WERI-Rb-1 (cell line): ENCODE results near the gene CASP12.

Experiments
- DNase-seq: peaks from one replicate; pipeline ENCODE4 v3.0.0-alpha.2; 2020
- H3K27ac ChIP-seq: fragments of 250-450 bp; sonication (Bioruptor Pico); 2 replicates; pipeline ENCODE4 v1.5.1; 2020; ENCODE audit warnings: mild to moderate bottlenecking, moderate library complexity
- H3K27me3 ChIP-seq: fragments of 250-450 bp; sonication (Bioruptor Pico); 2 replicates; pipeline ENCODE4 v1.5.1; 2021; ENCODE audit warnings: mild to moderate bottlenecking, low read depth, moderate library complexity; ENCODE audit not compliant: insufficient read depth, severe bottlenecking
- H3K36me3 ChIP-seq: fragments of 250-450 bp; sonication (Bioruptor Pico); 2 replicates; pipeline ENCODE4 v1.5.1; 2020; ENCODE audit warnings: mild to moderate bottlenecking, moderate library complexity
- H3K4me3 ChIP-seq: 2 replicates; pipeline ENCODE4 v1.5.1; 2011; ENCODE audit warnings: low read depth, mild to moderate bottlenecking, control low read depth, low read length
- H3K9me3 ChIP-seq: fragments of 250-450 bp; sonication (Bioruptor Pico); 2 replicates; pipeline ENCODE4 v1.5.1; 2021; ENCODE audit warnings: mild to moderate bottlenecking, moderate library complexity; ENCODE audit not compliant: severe bottlenecking
- CTCF ChIP-seq: IDR thresholded peaks from 2 replicates; pipeline ENCODE4 v1.5.1; 2011; ENCODE audit warnings: low read depth, mild to moderate bottlenecking, control low read depth, inconsistent platforms, low read length

CASP12 gene

DNA sequence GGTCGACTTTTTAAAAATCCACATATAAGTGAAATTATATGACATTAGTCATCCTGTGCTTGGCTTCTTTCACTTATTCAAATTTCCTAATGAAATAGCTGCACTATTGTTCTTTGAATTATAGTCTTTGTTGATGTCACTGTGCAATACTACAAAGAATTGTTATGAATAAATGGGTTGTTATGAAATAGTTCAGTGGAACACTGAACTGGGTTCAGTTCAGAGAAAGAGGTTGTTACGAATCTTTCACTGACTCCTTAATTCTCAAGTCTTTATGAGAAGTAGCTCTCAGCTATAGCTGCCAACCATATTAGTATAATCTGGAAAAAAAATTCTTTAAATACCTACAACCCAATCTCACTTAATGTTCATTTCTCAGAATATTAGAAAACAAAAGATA lies 42.3 kb downstream of the CASP12 start:
- no peak overlapping the region for H3K4me3 ChIP-seq
- no peaks in the 10 kb centered on the region for H3K36me3 ChIP-seq
- no peak overlapping the region for H3K27ac ChIP-seq
- DNase-seq, result no peak
- no peak for TF ChIP-seq CTCF
- H3K9me3 ChIP-seq, result no peaks in the 10 kb centered on the region
- no peaks in the 10 kb centered on the region for H3K27me3 ChIP-seq

DNA sequence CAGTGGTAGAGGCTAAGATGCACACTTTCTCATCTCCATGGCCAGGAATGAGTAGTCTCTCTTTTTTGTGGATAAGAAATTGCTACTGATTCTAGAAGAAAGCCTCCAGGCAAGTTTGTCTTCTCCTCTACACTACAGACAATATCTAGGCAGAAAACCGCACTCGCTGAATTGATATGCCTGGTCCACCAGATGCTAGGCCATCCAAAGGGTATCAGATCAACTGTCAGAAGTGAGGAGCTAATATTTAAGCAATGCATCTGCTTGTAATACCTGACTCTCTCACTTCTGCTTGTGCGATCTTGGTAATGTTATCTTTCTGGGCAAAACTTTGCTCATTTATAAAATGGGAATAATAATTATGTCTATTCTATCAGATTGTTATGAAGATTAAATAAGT lies 45.0 kb downstream of the CASP12 start:
- no peak for TF ChIP-seq CTCF
- no peaks in the 10 kb centered on the region for H3K9me3 ChIP-seq
- no peaks in the 10 kb centered on the region for H3K27me3 ChIP-seq
- no peaks in the 10 kb centered on the region for H3K36me3 ChIP-seq
- DNase-seq, result no peak
- H3K27ac ChIP-seq, result no peak overlapping the region
- no peak overlapping the region for H3K4me3 ChIP-seq

DNA sequence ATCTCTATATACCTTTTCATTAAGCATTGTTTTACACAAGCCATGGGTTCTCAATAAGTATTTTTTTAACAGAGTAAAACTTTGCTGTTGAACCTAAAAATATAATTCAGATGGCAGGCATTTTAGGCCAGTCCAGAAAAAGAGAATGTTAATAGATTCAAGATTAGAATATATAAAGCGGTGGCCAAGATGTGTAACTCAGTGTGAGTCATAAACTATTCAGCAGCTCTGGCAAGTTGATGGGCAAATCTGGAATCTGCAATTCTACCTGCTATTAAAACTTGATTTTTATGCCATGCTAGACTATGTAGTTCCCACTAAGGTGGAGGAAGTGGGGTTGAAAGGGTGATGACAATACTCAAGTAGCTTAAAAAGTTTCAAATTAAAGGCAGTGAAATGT lies 45.4 kb downstream of the CASP12 start:
- H3K27ac ChIP-seq, result no peak overlapping the region
- DNase-seq, result no peak
- TF ChIP-seq CTCF, result no peak
- no peaks in the 10 kb centered on the region for H3K9me3 ChIP-seq
- no peaks in the 10 kb centered on the region for H3K27me3 ChIP-seq
- no peak overlapping the region for H3K4me3 ChIP-seq
- no peaks in the 10 kb centered on the region for H3K36me3 ChIP-seq

DNA sequence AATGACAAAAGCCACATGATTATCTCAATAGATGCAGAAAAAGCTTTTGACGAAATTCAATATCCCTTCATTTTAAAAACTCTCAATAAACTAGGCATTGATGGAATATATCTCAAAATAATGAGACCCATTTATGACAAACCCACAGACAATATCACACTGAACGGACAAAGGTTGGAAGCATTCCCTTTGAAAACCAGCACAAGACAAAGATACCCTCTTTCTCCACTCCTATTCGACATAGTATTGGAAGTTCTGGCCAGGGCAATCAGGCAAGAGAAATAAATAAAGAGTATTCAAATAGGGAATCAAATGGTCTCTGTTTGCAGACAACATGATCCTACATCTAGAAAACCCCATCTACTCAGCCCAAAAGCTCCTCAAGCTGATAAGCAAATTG lies 52.0 kb downstream of the CASP12 start:
- H3K27me3 ChIP-seq, result no peaks in the 10 kb centered on the region
- no peaks in the 10 kb centered on the region for H3K36me3 ChIP-seq
- DNase-seq, result no peak
- no peak for TF ChIP-seq CTCF
- no peaks in the 10 kb centered on the region for H3K9me3 ChIP-seq
- H3K4me3 ChIP-seq, result no peak overlapping the region
- H3K27ac ChIP-seq, result no peak overlapping the region

GRCh38 chr11:104844451-104844850 lies 53.8 kb downstream of the CASP12 start:
- H3K4me3 ChIP-seq, result no peak overlapping the region
- no peak for DNase-seq
- H3K27me3 ChIP-seq, result no peaks in the 10 kb centered on the region
- no peak for TF ChIP-seq CTCF
- peaks cover 1% of the 10 kb centered on the region for H3K9me3 ChIP-seq
- H3K27ac ChIP-seq, result no peak overlapping the region
- H3K36me3 ChIP-seq, result no peaks in the 10 kb centered on the region

GRCh38 chr11:104843150-104843836 lies 55.0 kb downstream of the CASP12 start:
- no peaks in the 10 kb centered on the region for H3K36me3 ChIP-seq
- TF ChIP-seq CTCF, result no peak
- H3K4me3 ChIP-seq, result no peak overlapping the region
- peaks cover 2% of the 10 kb centered on the region for H3K9me3 ChIP-seq
- H3K27ac ChIP-seq, result no peak overlapping the region
- no peak for DNase-seq
- no peaks in the 10 kb centered on the region for H3K27me3 ChIP-seq
